A549 (cell line): ENCODE measurements around the gene RHBDL1. TPM values are rescaled to one million over a fixed set of nuclear protein-coding genes. Genes with fewer than 3 reads are reported as not detected.

Source experiments
- ATAC-seq, 2 experiments: fragments of 200-7000 bp in 1 of 2; fragments of >200 bp in 1 of 2; cut with Nextera tagmentation in 1 of 2; cut with Tn5 transposase in 1 of 2; 3 replicates each; pipeline versions ENCODE4 v1.8.0 to v1.9.1; 2018 to 2020; ENCODE audit warnings: mild to moderate bottlenecking in 1 of 2, moderate library complexity in 1 of 2
- CTCF ChIA-PET: fragments of 300-600 bp; sonication (Branson Sonifier 250); formaldehyde crosslinking; extraction: SDS; loops from one replicate; lab custom pipeline; 2021; ENCODE audit warnings: antibody characterized with exemption, inconsistent platforms; lab: Yijun Ruan, JAX
- POLR2A ChIA-PET: fragments of 350-600 bp; formaldehyde crosslinking; extraction: SDS; loops from one replicate; lab custom pipeline; 2021; ENCODE audit warnings: antibody characterized with exemption, inconsistent platforms; lab: Yijun Ruan, JAX
- DNase-seq, 2 experiments: peaks; one replicate each; pipeline versions ENCODE4 v3.0.0 to v3.0.0-alpha.2; 2011 to 2016; ENCODE audit warnings: low read depth in 1 of 2, low spot score in 1 of 2
- FAIRE-seq: peaks from 2 replicates; lab custom pipeline; 2011; peaks lifted over from hg19 to GRCh38; lab: Jason Lieb, UNC
- H3K27ac ChIP-seq, 2 experiments: fragments of >200 bp; sonication (Bioruptor Twin); formaldehyde crosslinking; 3 replicates each; pipeline ENCODE4 v1.5.1; 2016 to 2017
- H3K4me1 ChIP-seq: fragments of >200 bp; sonication (Bioruptor Twin); formaldehyde crosslinking; 3 replicates; pipeline ENCODE4 v1.6.1; 2016
- H3K4me2 ChIP-seq: fragments of >200 bp; sonication (Bioruptor Twin); formaldehyde crosslinking; 3 replicates; pipeline ENCODE4 v1.6.1; 2016
- H3K4me3 ChIP-seq: fragments of >200 bp; sonication (Bioruptor Twin); formaldehyde crosslinking; 3 replicates; pipeline ENCODE4 v1.5.1; 2016
- H3K9me3 ChIP-seq: fragments of >200 bp; sonication (Bioruptor Twin); formaldehyde crosslinking; 3 replicates; pipeline ENCODE4 v1.6.1; 2016
- BHLHE40 ChIP-seq: IDR thresholded peaks from 2 replicates; pipeline ENCODE4 v1.6.1; 2012; ENCODE audit warnings: low read depth, low read length, inconsistent platforms
- CBX2 ChIP-seq: fragments of 200-600 bp; sonication (generic); IDR thresholded peaks from 2 replicates; pipeline ENCODE4 v1.6.1; 2016; ENCODE audit warnings: low read depth, mild to moderate bottlenecking, borderline replicate concordance
- EHF ChIP-seq: fragments of 250-450 bp; sonication (Bioruptor Pico); IDR thresholded peaks from 2 replicates; pipeline ENCODE4 v1.5.0; 2020; ENCODE audit warnings: mild to moderate bottlenecking
- EP300 ChIP-seq, 2 experiments: fragments of >200 bp; sonication (Bioruptor Twin); formaldehyde crosslinking; IDR thresholded peaks; 2 replicates in 1 of 2; 3 replicates in 1 of 2; pipeline ENCODE4 v1.6.1; 2016 to 2017
- HEYL ChIP-seq: fragments of 250-450 bp; sonication (Bioruptor Pico); IDR thresholded peaks from 2 replicates; pipeline ENCODE4 v1.8.0; 2021; ENCODE audit warnings: mild to moderate bottlenecking, moderate library complexity
- HOXA7 ChIP-seq: fragments of 250-450 bp; sonication (Bioruptor Pico); IDR thresholded peaks from 2 replicates; pipeline ENCODE4 v1.5.0; 2020; ENCODE audit warnings: mild to moderate bottlenecking, moderate library complexity
- JUN ChIP-seq, 2 experiments: fragments of >200 bp; sonication (Bioruptor Twin); formaldehyde crosslinking; IDR thresholded peaks; 2 replicates in 1 of 2; 3 replicates in 1 of 2; pipeline ENCODE4 v1.6.1; 2016 to 2017
- MAFK ChIP-seq: fragments of 450-650 bp; IDR thresholded peaks from 2 replicates; pipeline ENCODE4 v1.6.1; 2014; ENCODE audit not compliant: partially characterized antibody
- MYC ChIP-seq: IDR thresholded peaks from 2 replicates; pipeline ENCODE4 v1.6.1; 2012; ENCODE audit warnings: mild to moderate bottlenecking, inconsistent platforms, low read length, improper control_type of control experiment, borderline replicate concordance
- NR3C1 ChIP-seq: fragments of >200 bp; sonication (Bioruptor Twin); formaldehyde crosslinking; IDR thresholded peaks from 3 replicates; pipeline ENCODE4 v1.6.1; 2017
- PHF8 ChIP-seq: fragments of 200-600 bp; sonication (generic); IDR thresholded peaks from 2 replicates; pipeline ENCODE4 v1.6.1; 2016; ENCODE audit warnings: low read depth, mild to moderate bottlenecking, antibody characterized with exemption, moderate library complexity, borderline replicate concordance
- POLR2AphosphoS2 ChIP-seq: conservative IDR thresholded peaks from 2 replicates; pipeline ENCODE4 v1.6.1; 2012; ENCODE audit warnings: low read length, improper control_type of control experiment, inconsistent platforms
- RARB ChIP-seq: fragments of 250-450 bp; sonication (Bioruptor Pico); IDR thresholded peaks from 2 replicates; pipeline ENCODE4 v1.8.0; 2021; ENCODE audit warnings: mild to moderate bottlenecking, moderate library complexity
- RCOR1 ChIP-seq: fragments of 150-350 bp; IDR thresholded peaks from 2 replicates; pipeline ENCODE4 v1.6.1; 2014; ENCODE audit warnings: antibody characterized with exemption, low read length, low read depth
- RNF2 ChIP-seq: fragments of 200-600 bp; sonication (generic); IDR thresholded peaks from 2 replicates; pipeline ENCODE4 v1.6.1; 2016; ENCODE audit warnings: low read depth, mild to moderate bottlenecking, antibody characterized with exemption, moderate library complexity, borderline replicate concordance
- SMC3 ChIP-seq: fragments of >200 bp; sonication (Bioruptor Twin); formaldehyde crosslinking; IDR thresholded peaks from 3 replicates; pipeline ENCODE4 v1.6.1; 2018; ENCODE audit warnings: inconsistent platforms
- SREBF2 ChIP-seq: fragments of 450-650 bp; IDR thresholded peaks from 2 replicates; pipeline ENCODE4 v1.6.1; 2014; ENCODE audit warnings: mild to moderate bottlenecking, moderate library complexity
- TP53 ChIP-seq: fragments of 250-450 bp; sonication (Bioruptor Pico); IDR thresholded peaks from 2 replicates; pipeline ENCODE4 v1.5.0; 2021; ENCODE audit warnings: mild to moderate bottlenecking, moderate library complexity
- ZFP36 ChIP-seq: fragments of 450-650 bp; IDR thresholded peaks from 2 replicates; pipeline ENCODE4 v1.6.1; 2014; ENCODE audit warnings: borderline replicate concordance; ENCODE audit not compliant: partially characterized antibody
- ZNF302 ChIP-seq: fragments of 250-450 bp; sonication (Bioruptor Pico); IDR thresholded peaks from 2 replicates; pipeline ENCODE4 v1.9.0; 2021; ENCODE audit warnings: inconsistent platforms, mild to moderate bottlenecking, moderate library complexity
- WGBS: methylation state at CpG from one replicate; pipeline ENCODE4 v1.1.6; 2017; ENCODE audit errors: missing lambda C conversion rate; 5-methylcytosine and 5-hydroxymethylcytosine counted together
- polyA plus RNA-seq, 4 experiments: library from polyadenylated mRNA; depleted of rRNA in 3 of 4; stranded (reverse); fragments of >200 nt; fragmentation: RNase III in 1 of 4; extraction: RNeasy Plus Mini Kit Qiagen cat#74134 plus additional on column Dnase treatment in 1 of 4; gene quantifications; 2 replicates in 3 of 4; 3 replicates in 1 of 4; pipeline ENCODE4 v1.2.3, GENCODE V29; 2011 to 2017
- TF ChIP-seq, protein P1 (sequence below): fragments of >200 bp; sonication (Bioruptor Twin); formaldehyde crosslinking; IDR thresholded peaks from 3 replicates; pipeline ENCODE4 v1.5.1; 2016
- TF ChIP-seq, protein P2 (sequence below): IDR thresholded peaks from 2 replicates; pipeline ENCODE4 v1.6.1; 2012
- TF ChIP-seq, protein P3 (sequence below): IDR thresholded peaks from 2 replicates; pipeline ENCODE4 v1.6.1; 2012; ENCODE audit warnings: low read depth, borderline replicate concordance
- TF ChIP-seq, protein P4 (sequence below): fragments of >200 bp; sonication (Bioruptor Twin); formaldehyde crosslinking; IDR thresholded peaks from 2 replicates; pipeline ENCODE4 v1.6.1; 2016
- TF ChIP-seq, protein P5 (sequence below): IDR thresholded peaks from 2 replicates; pipeline ENCODE4 v1.6.1; 2012

RHBDL1 gene
- polyA plus RNA-seq, 2 of the 4 experiments (the other 2 are of a cell fraction) = 0.56 to 1.4 TPM

DNA sequence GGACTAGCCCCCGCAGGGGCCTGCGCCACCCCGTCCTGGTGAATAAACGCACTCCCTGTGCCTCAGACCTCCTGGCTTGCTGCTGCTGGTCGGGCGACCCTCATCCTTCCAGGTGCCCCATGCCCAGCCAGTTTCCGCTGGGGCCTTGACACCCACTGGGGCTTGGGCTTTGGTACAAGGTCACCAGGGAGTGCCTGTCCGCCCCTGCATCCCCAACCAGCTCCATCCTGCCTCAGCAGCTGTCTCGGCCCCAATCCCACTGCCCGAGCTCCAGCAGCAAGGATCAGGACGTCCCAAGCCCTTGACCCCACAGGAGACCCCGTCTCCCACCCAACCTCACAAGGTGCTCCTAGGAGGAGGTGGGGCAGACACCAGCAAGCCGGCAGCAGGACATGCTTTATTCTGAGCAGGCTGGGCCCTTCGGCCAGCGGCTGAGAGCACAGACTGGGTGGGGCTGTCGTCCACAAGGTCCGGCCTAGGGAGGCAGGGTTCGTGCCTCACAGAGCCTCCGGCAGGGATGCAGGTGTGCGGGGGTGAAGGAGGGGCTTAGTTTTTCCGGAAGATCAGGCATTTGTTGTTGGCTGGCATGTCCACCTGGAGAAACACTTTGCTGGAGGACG lies 41.3 kb upstream of the RHBDL1 start:
- no peak overlapping the region; the same call in 2 of the 3 replicates for H3K4me2 ChIP-seq
- WGBS = 95% methylated on average over 16 of the region's 22 CpGs
- DNase-seq = no peak
- CTCF ChIA-PET = interaction anchor here (0.9 to 1.8 kb wide), 3 partner anchors 12 to 185 kb away, joined by 3 to 4 read pairs (median 3); no protein-coding TSS in a partner anchor
- no peaks in the 10 kb centered on the region for H3K9me3 ChIP-seq
- TF ChIP-seq SMC3 = no peak
- TF ChIP-seq NR3C1 = no peak
- TF ChIP-seq CBX2 = no peak
- TF ChIP-seq, protein P1, sequence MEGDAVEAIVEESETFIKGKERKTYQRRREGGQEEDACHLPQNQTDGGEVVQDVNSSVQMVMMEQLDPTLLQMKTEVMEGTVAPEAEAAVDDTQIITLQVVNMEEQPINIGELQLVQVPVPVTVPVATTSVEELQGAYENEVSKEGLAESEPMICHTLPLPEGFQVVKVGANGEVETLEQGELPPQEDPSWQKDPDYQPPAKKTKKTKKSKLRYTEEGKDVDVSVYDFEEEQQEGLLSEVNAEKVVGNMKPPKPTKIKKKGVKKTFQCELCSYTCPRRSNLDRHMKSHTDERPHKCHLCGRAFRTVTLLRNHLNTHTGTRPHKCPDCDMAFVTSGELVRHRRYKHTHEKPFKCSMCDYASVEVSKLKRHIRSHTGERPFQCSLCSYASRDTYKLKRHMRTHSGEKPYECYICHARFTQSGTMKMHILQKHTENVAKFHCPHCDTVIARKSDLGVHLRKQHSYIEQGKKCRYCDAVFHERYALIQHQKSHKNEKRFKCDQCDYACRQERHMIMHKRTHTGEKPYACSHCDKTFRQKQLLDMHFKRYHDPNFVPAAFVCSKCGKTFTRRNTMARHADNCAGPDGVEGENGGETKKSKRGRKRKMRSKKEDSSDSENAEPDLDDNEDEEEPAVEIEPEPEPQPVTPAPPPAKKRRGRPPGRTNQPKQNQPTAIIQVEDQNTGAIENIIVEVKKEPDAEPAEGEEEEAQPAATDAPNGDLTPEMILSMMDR = no peak
- TF ChIP-seq EP300 (IDR thresholded peaks at IDR 0.05) = no peak
- TF ChIP-seq EHF (CRISPR knock-in tag) = no peak
- no peak for TF ChIP-seq JUN (IDR thresholded peaks at IDR 0.05)
- no peak for TF ChIP-seq MYC
- TF ChIP-seq, protein P2, sequence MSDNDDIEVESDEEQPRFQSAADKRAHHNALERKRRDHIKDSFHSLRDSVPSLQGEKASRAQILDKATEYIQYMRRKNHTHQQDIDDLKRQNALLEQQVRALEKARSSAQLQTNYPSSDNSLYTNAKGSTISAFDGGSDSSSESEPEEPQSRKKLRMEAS = no peak
- TF ChIP-seq, protein P3, sequence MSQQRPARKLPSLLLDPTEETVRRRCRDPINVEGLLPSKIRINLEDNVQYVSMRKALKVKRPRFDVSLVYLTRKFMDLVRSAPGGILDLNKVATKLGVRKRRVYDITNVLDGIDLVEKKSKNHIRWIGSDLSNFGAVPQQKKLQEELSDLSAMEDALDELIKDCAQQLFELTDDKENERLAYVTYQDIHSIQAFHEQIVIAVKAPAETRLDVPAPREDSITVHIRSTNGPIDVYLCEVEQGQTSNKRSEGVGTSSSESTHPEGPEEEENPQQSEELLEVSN = no peak
- TF ChIP-seq ZFP36 = no peak
- FAIRE-seq = no peak
- no peak overlapping the region for H3K27ac ChIP-seq
- H3K4me1 ChIP-seq = peaks cover 35% of the 10 kb centered on the region
- no peak overlapping the region for H3K4me3 ChIP-seq
- ATAC-seq = no peak
- POLR2A ChIA-PET = no interaction called here

DNA sequence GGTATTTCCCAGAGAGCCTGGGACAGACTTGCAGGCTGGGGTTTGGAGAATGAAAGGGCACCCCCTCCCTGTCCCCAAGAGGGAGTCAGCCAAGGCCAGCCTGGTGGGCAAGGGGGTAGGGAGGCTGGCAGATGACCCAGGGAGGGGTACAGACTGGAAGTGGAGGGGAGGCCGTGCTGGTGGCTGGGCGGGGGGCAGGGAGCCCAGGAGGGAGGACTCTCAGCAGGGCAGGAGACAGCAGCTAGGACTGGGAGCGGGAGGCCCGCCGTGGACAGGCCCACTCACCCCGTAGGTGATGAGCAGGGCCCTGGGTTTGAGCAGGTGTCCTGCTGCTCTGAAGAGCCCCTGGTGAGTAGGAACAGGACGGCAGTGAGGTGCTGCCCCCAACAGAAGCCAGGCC lies 40.5 kb upstream of the RHBDL1 start:
- Histone ChIP-seq H3K4me1 (peaks cover 30% of the 10 kb centered on the region), H3K4me3 (peak overlapping the region; percentile 78), H3K27ac (peak overlapping the region in 1 of 2 experiments; percentile 91; a peak in 3 of 6 replicates), H3K4me2 (peak overlapping the region; percentile 78), H3K9me3 (no peaks in the 10 kb centered on the region)
- TF ChIP-seq PHF8 = no peak
- TF ChIP-seq HOXA7 (CRISPR knock-in tag) = no peak
- TF ChIP-seq HEYL (CRISPR knock-in tag) = no peak
- no peak for TF ChIP-seq RNF2
- TF ChIP-seq, protein P4, sequence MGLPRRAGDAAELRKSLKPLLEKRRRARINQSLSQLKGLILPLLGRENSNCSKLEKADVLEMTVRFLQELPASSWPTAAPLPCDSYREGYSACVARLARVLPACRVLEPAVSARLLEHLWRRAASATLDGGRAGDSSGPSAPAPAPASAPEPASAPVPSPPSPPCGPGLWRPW = no peak
- no peak for TF ChIP-seq TP53 (CRISPR knock-in tag)
- no peak for TF ChIP-seq POLR2AphosphoS2
- no peak for TF ChIP-seq RARB (CRISPR knock-in tag)
- TF ChIP-seq MAFK = no peak
- no peak for TF ChIP-seq BHLHE40
- TF ChIP-seq SMC3 = no peak
- no peak for TF ChIP-seq RCOR1
- TF ChIP-seq ZNF302 = no peak
- TF ChIP-seq SREBF2 = no peak
- TF ChIP-seq, protein P5, sequence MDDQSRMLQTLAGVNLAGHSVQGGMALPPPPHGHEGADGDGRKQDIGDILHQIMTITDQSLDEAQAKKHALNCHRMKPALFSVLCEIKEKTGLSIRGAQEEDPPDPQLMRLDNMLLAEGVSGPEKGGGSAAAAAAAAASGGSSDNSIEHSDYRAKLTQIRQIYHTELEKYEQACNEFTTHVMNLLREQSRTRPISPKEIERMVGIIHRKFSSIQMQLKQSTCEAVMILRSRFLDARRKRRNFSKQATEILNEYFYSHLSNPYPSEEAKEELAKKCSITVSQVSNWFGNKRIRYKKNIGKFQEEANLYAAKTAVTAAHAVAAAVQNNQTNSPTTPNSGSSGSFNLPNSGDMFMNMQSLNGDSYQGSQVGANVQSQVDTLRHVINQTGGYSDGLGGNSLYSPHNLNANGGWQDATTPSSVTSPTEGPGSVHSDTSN = no peak
- FAIRE-seq (no peak), DNase-seq (no peak), ATAC-seq (no peak)
- 83% methylated on average over 6 of the region's 7 CpGs for WGBS
- CTCF ChIA-PET = interaction anchor here (1.0 to 1.8 kb wide), 2 partner anchors 13 to 41 kb away, joined by 4 read pairs; no protein-coding TSS in a partner anchor
- POLR2A ChIA-PET = no interaction called here
